Measurements from ENCODE around the gene APBB1. TPM values are rescaled to one million over a fixed set of nuclear protein-coding genes. Genes with fewer than 3 reads are reported as not detected.
"Not testable (repeated sequence)": the region's sequence is repeated elsewhere in the genome, so short reads cannot be mapped to it uniquely, and the experiment has no call there.

Gene APBB1
- total RNA-seq, 1 donor from 2014 or later, result 31.3 TPM

- DNase-seq (ENCODE audit: low spot score), result no peak
Measured at GRCh38 chr11:6393989-6394670, 24.8 kb downstream of the APBB1 start.

GRCh38 chr11:6392251-6392650 is 26.6 kb downstream of the APBB1 start:
- DNase-seq (ENCODE audit: low spot score), result not testable (repeated sequence)

- no peak for DNase-seq (ENCODE audit: low spot score)
Measured at GRCh38 chr11:6391537-6392134, 27.3 kb downstream of the APBB1 start.

- DNase-seq (ENCODE audit: low spot score), result no peak
Measured at GRCh38 chr11:6390718-6391469, 28.0 kb downstream of the APBB1 start.

GRCh38 chr11:6389905-6390717 is 28.8 kb downstream of the APBB1 start, which contains the start of gene SMPD1:
Gene SMPD1, plus strand, starts transcription at chr11:6390474. Its CDS starts 125 bp downstream, at chr11:6390599.
- DNase-seq (ENCODE audit: low spot score), result peak; percentile 97

- no peak for DNase-seq (ENCODE audit: low spot score)
Measured at GRCh38 chr11:6388748-6389147, 30.1 kb downstream of the APBB1 start.

- DNase-seq (ENCODE audit: low spot score), result no peak
Measured at GRCh38 chr11:6387811-6388599, 30.9 kb downstream of the APBB1 start.

GRCh38 chr11:6385046-6385777 is 33.7 kb downstream of the APBB1 start:
- DNase-seq (ENCODE audit: low spot score), result no peak

GRCh38 chr11:6378640-6378989 is 40.3 kb downstream of the APBB1 start:
- DNase-seq (ENCODE audit: low spot score), result no peak

- DNase-seq (ENCODE audit: low spot score), result no peak
Measured at GRCh38 chr11:6377902-6378639, 40.8 kb downstream of the APBB1 start.

GRCh38 chr11:6371825-6372224 is 47.1 kb downstream of the APBB1 start:
- no peak for DNase-seq (ENCODE audit: low spot score)

- DNase-seq (ENCODE audit: low spot score), result no peak
Measured at GRCh38 chr11:6365659-6366058, 53.2 kb downstream of the APBB1 start.

GRCh38 chr11:6362873-6363678 is 55.8 kb downstream of the APBB1 start:
- no peak for DNase-seq (ENCODE audit: low spot score)

GRCh38 chr11:6362185-6362872 is 56.6 kb downstream of the APBB1 start:
- DNase-seq (ENCODE audit: low spot score), result no peak

- DNase-seq (ENCODE audit: low spot score), result no peak
Measured at GRCh38 chr11:6360183-6360582, 58.7 kb downstream of the APBB1 start.

GRCh38 chr11:6357222-6357621 is 61.7 kb downstream of the APBB1 start:
- no peak for DNase-seq (ENCODE audit: low spot score)

- DNase-seq (ENCODE audit: low spot score), result no peak
Measured at GRCh38 chr11:6356503-6357055, 62.3 kb downstream of the APBB1 start.

Data from mesenteric fat pad (tissue), 1 donor.